Hematopoietic multipotent progenitor cell treated with erythropoietin and hydrocortisone succinate and interleukin-3 and kit ligand, for 4 days (in vitro differentiated cells): ENCODE data around the gene CFAP61.
A peak's percentile ranks its signal among the peaks of the same experiment; 100 is the strongest.

Source experiments
- DNase-seq: peaks from one replicate; pipeline ENCODE4 v3.0.0-alpha.2; 2015

CFAP61 gene

GRCh38 chr20:20184149-20184548 is 131.8 kb downstream of the CFAP61 start:
- peak; percentile 41 for DNase-seq

- DNase-seq: no peak
Observed at GRCh38 chr20:20184706-20185105, 132.4 kb downstream of the CFAP61 start.

GRCh38 chr20:20188647-20189046 is 136.3 kb downstream of the CFAP61 start:
- DNase-seq: no peak

- DNase-seq: no peak
Observed at GRCh38 chr20:20192366-20192765, 140.0 kb downstream of the CFAP61 start.

- no peak for DNase-seq
Observed at GRCh38 chr20:20195021-20195705, 142.8 kb downstream of the CFAP61 start.

GRCh38 chr20:20196610-20197009 is 144.3 kb downstream of the CFAP61 start:
- no peak for DNase-seq

GRCh38 chr20:20198011-20198410 is 145.7 kb downstream of the CFAP61 start:
- DNase-seq: no peak

- no peak for DNase-seq
Observed at GRCh38 chr20:20199361-20200160, 147.2 kb downstream of the CFAP61 start.

GRCh38 chr20:20201124-20201523 is 148.8 kb downstream of the CFAP61 start:
- DNase-seq: peak; percentile 32

GRCh38 chr20:20201639-20202038 is 149.3 kb downstream of the CFAP61 start:
- DNase-seq: no peak

- DNase-seq: no peak
Observed at GRCh38 chr20:20202768-20203167, 150.4 kb downstream of the CFAP61 start.

GRCh38 chr20:20203784-20204183 is 151.5 kb downstream of the CFAP61 start:
- DNase-seq: no peak

- no peak for DNase-seq
Observed at GRCh38 chr20:20204256-20204655, 151.9 kb downstream of the CFAP61 start.

GRCh38 chr20:20205141-20205861 is 153.0 kb downstream of the CFAP61 start:
- no peak for DNase-seq

GRCh38 chr20:20205862-20206236 is 153.5 kb downstream of the CFAP61 start:
- no peak for DNase-seq

GRCh38 chr20:20206788-20207187 is 154.5 kb downstream of the CFAP61 start:
- DNase-seq: no peak

GRCh38 chr20:20207291-20207690 is 155.0 kb downstream of the CFAP61 start:
- no peak for DNase-seq

GRCh38 chr20:20207872-20208271 is 155.5 kb downstream of the CFAP61 start:
- DNase-seq: no peak

- no peak for DNase-seq
Observed at GRCh38 chr20:20209684-20210083, 157.4 kb downstream of the CFAP61 start.

GRCh38 chr20:20210327-20210726 is 158.0 kb downstream of the CFAP61 start:
- DNase-seq: no peak

- no peak for DNase-seq
Observed at GRCh38 chr20:20210943-20211273, 158.6 kb downstream of the CFAP61 start.

- DNase-seq: no peak
Observed at GRCh38 chr20:20211274-20211987, 159.1 kb downstream of the CFAP61 start.

- DNase-seq: no peak
Observed at GRCh38 chr20:20211988-20212518, 159.7 kb downstream of the CFAP61 start.
